Measurements from ENCODE around the gene CASP4.

GRCh38 chr11:104997288-104997687, 28.9 kb upstream of the CASP4 start:
- TF ChIP-seq SUZ12 (IDR thresholded peaks at IDR 0.05) (no peak), FOXM1 (IDR thresholded peaks at IDR 0.05; ENCODE audit: borderline replicate concordance) (no peak), ZNF384 (IDR thresholded peaks at IDR 0.05) (no peak), ELF4 (IDR thresholded peaks at IDR 0.05) (no peak), HDGF (IDR thresholded peaks at IDR 0.05; ENCODE audit: borderline replicate concordance) (no peak), LEF1 (IDR thresholded peaks at IDR 0.05; ENCODE audit: borderline replicate concordance) (no peak), TARDBP (IDR thresholded peaks at IDR 0.05) (no peak), FOXK2 (IDR thresholded peaks at IDR 0.05) (no peak), FOXA1 (IDR thresholded peaks at IDR 0.05) (no peak), SP1 (IDR thresholded peaks at IDR 0.05) (no peak), BHLHE40 (IDR thresholded peaks at IDR 0.05; ENCODE audit: borderline replicate concordance) (no peak)
- TF ChIP-seq, protein P1, sequence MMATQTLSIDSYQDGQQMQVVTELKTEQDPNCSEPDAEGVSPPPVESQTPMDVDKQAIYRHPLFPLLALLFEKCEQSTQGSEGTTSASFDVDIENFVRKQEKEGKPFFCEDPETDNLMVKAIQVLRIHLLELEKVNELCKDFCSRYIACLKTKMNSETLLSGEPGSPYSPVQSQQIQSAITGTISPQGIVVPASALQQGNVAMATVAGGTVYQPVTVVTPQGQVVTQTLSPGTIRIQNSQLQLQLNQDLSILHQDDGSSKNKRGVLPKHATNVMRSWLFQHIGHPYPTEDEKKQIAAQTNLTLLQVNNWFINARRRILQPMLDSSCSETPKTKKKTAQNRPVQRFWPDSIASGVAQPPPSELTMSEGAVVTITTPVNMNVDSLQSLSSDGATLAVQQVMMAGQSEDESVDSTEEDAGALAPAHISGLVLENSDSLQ (IDR thresholded peaks at IDR 0.05) = no peak

Measured in HEK293T (cell line).